T-helper 1 cell treated with Interleukin-12 subunit alpha and Interleukin-12 subunit beta and Interleukin-4 antibody, amounts not matched to agents 30 μg/mL and 1 μg/mL, for 36 hours (primary cell): ENCODE data around the gene DDX1.

Experiments used
- H3K27ac Mint-ChIP-seq: one replicate; pipeline ENCODE4 v1.8.0; 2021; ENCODE audit warnings: mild to moderate bottlenecking, mixed read lengths
- H3K27me3 Mint-ChIP-seq: one replicate; pipeline ENCODE4 v1.8.0; 2021; ENCODE audit warnings: low read depth, mixed read lengths
- H3K36me3 Mint-ChIP-seq: one replicate; pipeline ENCODE4 v1.8.0; 2021; ENCODE audit warnings: low read depth, mixed read lengths
- H3K4me1 Mint-ChIP-seq: one replicate; pipeline ENCODE4 v1.8.0; 2021; ENCODE audit warnings: low read depth, mixed read lengths
- H3K4me3 Mint-ChIP-seq: one replicate; pipeline ENCODE4 v1.8.0; 2021; ENCODE audit warnings: mild to moderate bottlenecking, moderate library complexity, mixed read lengths
- H3K9me3 Mint-ChIP-seq: one replicate; pipeline ENCODE4 v1.8.0; 2021; ENCODE audit warnings: mixed read lengths

Gene DDX1

GRCh38 chr2:15631883-15632282 lies 40.2 kb downstream of the DDX1 start:
- no peak overlapping the region for H3K4me3 Mint-ChIP-seq
- no peak overlapping the region for H3K27ac Mint-ChIP-seq
- H3K27me3 Mint-ChIP-seq: no peaks in the 10 kb centered on the region
- H3K9me3 Mint-ChIP-seq: no peaks in the 10 kb centered on the region
- H3K36me3 Mint-ChIP-seq: peaks cover 28% of the 10 kb centered on the region
- no peaks in the 10 kb centered on the region for H3K4me1 Mint-ChIP-seq

GRCh38 chr2:15633043-15633970 lies 41.6 kb downstream of the DDX1 start:
- Mint-ChIP-seq H3K4me1 (no peaks in the 10 kb centered on the region), H3K9me3 (no peaks in the 10 kb centered on the region), H3K4me3 (no peak overlapping the region), H3K36me3 (peaks cover 25% of the 10 kb centered on the region), H3K27me3 (no peaks in the 10 kb centered on the region), H3K27ac (no peak overlapping the region)

- Mint-ChIP-seq H3K36me3 (peaks cover 25% of the 10 kb centered on the region), H3K4me1 (no peaks in the 10 kb centered on the region), H3K27me3 (no peaks in the 10 kb centered on the region), H3K27ac (no peak overlapping the region), H3K4me3 (no peak overlapping the region), H3K9me3 (no peaks in the 10 kb centered on the region)
Observed at GRCh38 chr2:15633971-15634346, 42.3 kb downstream of the DDX1 start.

- Mint-ChIP-seq H3K36me3 (peaks cover 24% of the 10 kb centered on the region), H3K4me1 (no peaks in the 10 kb centered on the region), H3K27me3 (no peaks in the 10 kb centered on the region), H3K27ac (no peak overlapping the region), H3K9me3 (no peaks in the 10 kb centered on the region), H3K4me3 (no peak overlapping the region)
Observed at GRCh38 chr2:15634846-15635490, 43.3 kb downstream of the DDX1 start.

GRCh38 chr2:15636972-15637785 lies 45.5 kb downstream of the DDX1 start:
- H3K4me3 Mint-ChIP-seq: no peak overlapping the region
- no peaks in the 10 kb centered on the region for H3K4me1 Mint-ChIP-seq
- peaks cover 10% of the 10 kb centered on the region for H3K9me3 Mint-ChIP-seq
- H3K27me3 Mint-ChIP-seq: no peaks in the 10 kb centered on the region
- no peak overlapping the region for H3K27ac Mint-ChIP-seq
- peaks cover 31% of the 10 kb centered on the region for H3K36me3 Mint-ChIP-seq

- Mint-ChIP-seq H3K4me1 (no peaks in the 10 kb centered on the region), H3K4me3 (no peak overlapping the region), H3K36me3 (peaks cover 30% of the 10 kb centered on the region), H3K27ac (no peak overlapping the region), H3K27me3 (no peaks in the 10 kb centered on the region), H3K9me3 (peaks cover 10% of the 10 kb centered on the region)
Observed at GRCh38 chr2:15638720-15639119, 47.1 kb downstream of the DDX1 start.

- H3K27ac Mint-ChIP-seq: no peak overlapping the region
- H3K4me3 Mint-ChIP-seq: no peak overlapping the region
- peaks cover 25% of the 10 kb centered on the region for H3K36me3 Mint-ChIP-seq
- peaks cover 10% of the 10 kb centered on the region for H3K9me3 Mint-ChIP-seq
- no peaks in the 10 kb centered on the region for H3K27me3 Mint-ChIP-seq
- no peaks in the 10 kb centered on the region for H3K4me1 Mint-ChIP-seq
Observed at GRCh38 chr2:15639323-15640251, 47.9 kb downstream of the DDX1 start.

GRCh38 chr2:15640261-15640711 lies 48.6 kb downstream of the DDX1 start:
- no peaks in the 10 kb centered on the region for H3K27me3 Mint-ChIP-seq
- H3K4me1 Mint-ChIP-seq: no peaks in the 10 kb centered on the region
- peaks cover 23% of the 10 kb centered on the region for H3K36me3 Mint-ChIP-seq
- H3K4me3 Mint-ChIP-seq: no peak overlapping the region
- H3K27ac Mint-ChIP-seq: no peak overlapping the region
- peaks cover 10% of the 10 kb centered on the region for H3K9me3 Mint-ChIP-seq

GRCh38 chr2:15640784-15641183 lies 49.1 kb downstream of the DDX1 start:
- Mint-ChIP-seq H3K27me3 (no peaks in the 10 kb centered on the region), H3K36me3 (peaks cover 23% of the 10 kb centered on the region), H3K4me3 (no peak overlapping the region), H3K4me1 (no peaks in the 10 kb centered on the region), H3K9me3 (peaks cover 10% of the 10 kb centered on the region), H3K27ac (no peak overlapping the region)

GRCh38 chr2:15641530-15641982 lies 49.9 kb downstream of the DDX1 start:
- Mint-ChIP-seq H3K9me3 (peaks cover 10% of the 10 kb centered on the region), H3K36me3 (peaks cover 23% of the 10 kb centered on the region), H3K4me1 (no peaks in the 10 kb centered on the region), H3K27me3 (no peaks in the 10 kb centered on the region), H3K27ac (no peak overlapping the region), H3K4me3 (no peak overlapping the region)

- Mint-ChIP-seq H3K36me3 (peaks cover 23% of the 10 kb centered on the region), H3K4me3 (no peak overlapping the region), H3K27me3 (no peaks in the 10 kb centered on the region), H3K27ac (no peak overlapping the region), H3K4me1 (no peaks in the 10 kb centered on the region), H3K9me3 (peaks cover 10% of the 10 kb centered on the region)
Observed at GRCh38 chr2:15642011-15642814, 50.5 kb downstream of the DDX1 start.

GRCh38 chr2:15642815-15643500 lies 51.3 kb downstream of the DDX1 start:
- Mint-ChIP-seq H3K36me3 (peaks cover 23% of the 10 kb centered on the region), H3K9me3 (peaks cover 10% of the 10 kb centered on the region), H3K4me3 (no peak overlapping the region), H3K27me3 (no peaks in the 10 kb centered on the region), H3K27ac (no peak overlapping the region), H3K4me1 (no peaks in the 10 kb centered on the region)
